Measurements from ENCODE around the gene CHGA. TPM values are rescaled to one million over a fixed set of nuclear protein-coding genes. Genes with fewer than 3 reads are reported as not detected.

Gene CHGA
- total and polyA plus RNA-seq, 2 of the 8 experiments (the other 6 are each of a cell fraction or from before 2014, with no cell fraction given) = 17.5 to 28.2 TPM

DNA sequence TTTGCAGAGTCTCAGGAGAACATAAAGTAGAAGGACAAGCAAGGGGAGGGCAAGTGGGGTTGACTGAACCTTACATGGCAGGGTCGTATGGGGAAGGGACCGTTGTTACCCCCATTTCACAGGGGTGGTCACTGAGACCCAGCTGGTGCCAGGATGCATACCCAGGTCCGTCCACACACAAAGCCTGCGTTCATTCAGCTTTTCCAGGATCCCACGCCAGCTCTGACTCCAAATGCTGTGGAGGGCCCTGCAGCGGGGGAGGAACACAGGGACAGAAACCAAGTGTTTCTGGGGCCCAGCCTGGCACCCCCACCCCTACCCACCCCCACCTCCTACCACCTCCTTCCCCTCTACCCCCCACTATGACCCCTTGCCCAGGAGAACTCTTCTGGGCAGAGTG, 16.5 kb upstream of the CHGA start:
- Histone ChIP-seq H3K36me3 (ENCODE audit: control insufficient read depth in 2 of 4, insufficient read depth in 4 of 4, low read length in 3 of 4) (no peaks in the 10 kb centered on the region), H3K4me3 (ENCODE audit: extremely low read depth in 1 of 4, insufficient read depth in 2 of 4, low read depth in 3 of 4, low read length in 4 of 4) (no peak overlapping the region), H2BK120ac (replicated peaks; ENCODE audit: low read depth, low read length) (no peak overlapping the region), H2BK12ac (ENCODE audit: low read depth, low read length) (no peak overlapping the region), H4K8ac (ENCODE audit: extremely low read depth, insufficient read depth, low read length) (no peak overlapping the region), H3K4ac (replicated peaks; ENCODE audit: insufficient read length, low read depth, low read length) (no peak overlapping the region), H3K4me1 (replicated peaks in 1 of 4; ENCODE audit: control insufficient read depth in 3 of 4, insufficient read depth in 4 of 4, low read length in 3 of 4) (no peaks in the 10 kb centered on the region; a peak in 1 of 7 replicates), H4K5ac (ENCODE audit: insufficient read length, low read depth, low read length) (no peak overlapping the region), H3K27me3 (replicated peaks in 1 of 4; ENCODE audit: control insufficient read depth in 3 of 4, extremely low read depth in 1 of 4, insufficient read depth in 3 of 4, low read length in 3 of 4) (peaks cover 0 to 12% (median 9%) of the 10 kb centered on the region in 4 experiments; a peak in 5 of 7 replicates), H2BK20ac (ENCODE audit: low read length) (no peak overlapping the region), H4K20me1 (replicated peaks in 1 of 2; ENCODE audit: control insufficient read depth in 1 of 2, insufficient read depth in 2 of 2, low read length in 2 of 2) (no peaks in the 10 kb centered on the region), H4K91ac (replicated peaks; ENCODE audit: insufficient read length, low read length) (no peak overlapping the region), H3K14ac (ENCODE audit: insufficient read length) (no peak overlapping the region), H3K4me2 (ENCODE audit: insufficient read depth in 1 of 2, low read depth in 2 of 2, low read length in 2 of 2) (no peak overlapping the region), H2BK5ac (ENCODE audit: low read depth, low read length) (no peak overlapping the region), H2AK5ac (ENCODE audit: low read depth, low read length) (no peak overlapping the region), H3K56ac (replicated peaks; ENCODE audit: insufficient read length, low read depth, low read length) (no peak overlapping the region), H3K18ac (ENCODE audit: extremely low read depth, low read length) (no peak overlapping the region), H3K9me3 (ENCODE audit: insufficient read depth in 2 of 2, low read depth in 1 of 2, low read length in 1 of 2) (0 out of 4 replicates have a peak, but pooled peaks cover 0 to 4% of the 10 kb centered on the region in 2 experiments), H3K79me1 (ENCODE audit: low read depth, low read length) (no peaks in the 10 kb centered on the region), H3K23me2 (ENCODE audit: low read depth, low read length) (no peaks in the 10 kb centered on the region), H3K27ac (ENCODE audit: low read depth, low read length) (no peak overlapping the region), H3K9ac (replicated peaks in 1 of 4; ENCODE audit: extremely low read depth in 1 of 4, low read depth in 3 of 4, low read length in 3 of 4) (no peak overlapping the region), H2BK15ac (ENCODE audit: low read length) (no peak overlapping the region), H2AFZ (ENCODE audit: low read length) (no peak overlapping the region), H3K23ac (ENCODE audit: insufficient read length) (no peak overlapping the region), H3K79me2 (ENCODE audit: control insufficient read depth in 1 of 2, insufficient read depth in 2 of 2, low read length in 2 of 2) (no peaks in the 10 kb centered on the region)
- ChIA-PET POLR2A (ENCODE audit: partially characterized antibody) (no interaction called here), CTCF (ENCODE audit: partially characterized antibody) (interaction anchor here (0.6 to 2.0 kb wide), 4 partner anchors 15 to 108 kb away, joined by 3 to 4 read pairs (median 3); no protein-coding TSS in a partner anchor)
- DNase-seq (ENCODE audit: low read depth in 1 of 2, low spot score in 2 of 2) (no peak), FAIRE-seq (no peak)
- 90% methylated on average over 3 of the region's 6 CpGs; no CpG with 5 or more reads in 1 of the 2 experiments for WGBS, 2 experiments (ENCODE audit: extremely low coverage in 1 of 2, insufficient coverage in 1 of 2, insufficient read length in 1 of 2, insufficient replicate concordance in 2 of 2, low coverage in 1 of 2, low lambda C conversion rate in 2 of 2, missing lambda C conversion rate in 1 of 2)
- TF ChIP-seq CEBPB (IDR thresholded peaks at IDR 0.05; ENCODE audit: low read depth, low read length) = no peak
- TF ChIP-seq SIX5 (IDR thresholded peaks at IDR 0.05; ENCODE audit: low read depth, low read length) = no peak
- TF ChIP-seq SIN3A (conservative IDR thresholded peaks at IDR 0.05 in 1 of 2, IDR thresholded peaks at IDR 0.05 in 1 of 2; ENCODE audit: low read depth in 1 of 2, low read length in 2 of 2) = no peak
- no peak for TF ChIP-seq RBBP5 (IDR thresholded peaks at IDR 0.05; ENCODE audit: borderline replicate concordance, low read depth, low read length)
- no peak for TF ChIP-seq KDM4A (IDR thresholded peaks at IDR 0.05; ENCODE audit: low read depth, low read length, severe bottlenecking)
- TF ChIP-seq EP300 (IDR thresholded peaks at IDR 0.05; ENCODE audit: borderline replicate concordance in 1 of 2, low read depth in 2 of 2, low read length in 2 of 2) = no peak
- no peak for TF ChIP-seq CHD2 (IDR thresholded peaks at IDR 0.05; ENCODE audit: low read length)
- TF ChIP-seq SRF (IDR thresholded peaks at IDR 0.05; ENCODE audit: low read depth, low read length) = no peak
- TF ChIP-seq KDM1A (IDR thresholded peaks at IDR 0.05; ENCODE audit: borderline replicate concordance, low read length) = no peak
- TF ChIP-seq POLR2A (IDR thresholded peaks at IDR 0.05; ENCODE audit: control extremely low read depth in 1 of 2, low read depth in 2 of 2, low read length in 2 of 2) = no peak
- no peak for TF ChIP-seq CBX5 (IDR thresholded peaks at IDR 0.05; ENCODE audit: low read depth, low read length)
- no peak for TF ChIP-seq RAD21 (IDR thresholded peaks at IDR 0.05 in 1 of 2, conservative IDR thresholded peaks at IDR 0.05 in 1 of 2; ENCODE audit: low read depth in 2 of 2, low read length in 2 of 2)
- TF ChIP-seq SP2 (IDR thresholded peaks at IDR 0.05; ENCODE audit: low read length) = no peak
- no peak for TF ChIP-seq RFX5 (IDR thresholded peaks at IDR 0.05; ENCODE audit: borderline replicate concordance, low read depth, low read length)
- no peak for TF ChIP-seq RXRA (IDR thresholded peaks at IDR 0.05; ENCODE audit: insufficient read depth, low read depth, low read length)

Data from H1 (cell line).